Pancreas (tissue), 10 donors: ENCODE results near the gene DET1. TPM values are rescaled to one million over a fixed set of nuclear protein-coding genes. Genes with fewer than 3 reads are reported as not detected.
"Not testable (repeated sequence)": the region's sequence is repeated elsewhere in the genome, so short reads cannot be mapped to it uniquely, and the experiment has no call there.

Experiments used
- ATAC-seq, 4 donors: fragments of 200-7000 bp; cut with Tn5 transposase; one replicate each; pipeline versions ENCODE4 v1.8.0 to v1.9.1; 2020; ENCODE audit warnings: mild to moderate bottlenecking in 4 of 4, moderate library complexity in 4 of 4
- DNase-seq, 6 donors: peaks; one replicate each; pipeline ENCODE4 v3.0.0-alpha.2; 2020
- FAIRE-seq: peaks from 2 replicates; lab custom pipeline; 2012; peaks lifted over from hg19 to GRCh38; lab: Jason Lieb, UNC
- H3K27ac ChIP-seq, 4 donors: fragments of 200-600 bp; sonication (generic); 1 replicate in 3 of 4; 2 replicates in 1 of 4; pipeline versions ENCODE4 v1.5.0 to v1.8.0; 2020
- H3K27me3 ChIP-seq, 4 donors: fragments of 200-600 bp; one replicate each; pipeline ENCODE4 v1.8.0; 2021
- H3K36me3 ChIP-seq, 3 donors: fragments of 200-600 bp; sonication (generic) in 1 of 3; one replicate each; pipeline versions ENCODE4 v1.5.0 to v1.8.0; 2020 to 2021
- H3K4me1 ChIP-seq, 3 donors: fragments of 200-600 bp; one replicate each; pipeline ENCODE4 v1.8.0; 2021
- H3K4me3 ChIP-seq, 4 donors: fragments of 200-600 bp; sonication (generic) in 2 of 4; one replicate each; pipeline versions ENCODE4 v1.5.0 to v1.8.0; 2020 to 2021
- H3K9me3 ChIP-seq, 4 donors: fragments of 200-600 bp; one replicate each; pipeline ENCODE4 v1.8.0; 2021
- WGBS, 2 donors: extraction: QIAGEN DNeasy Blood & Tissue Kit; methylation state at CpG; one replicate each; pipeline ENCODE4 v1.1.7; 2013; 5-methylcytosine and 5-hydroxymethylcytosine counted together
- intact Hi-C, 3 donors: fragments of 100-400 bp; cut with DNase I; formaldehyde crosslinking; loops; one replicate each; pipeline versions ENCODE4 v1.11.1 to v1.14.2; 2022
- polyA plus RNA-seq, 2 donors: library from polyadenylated mRNA; stranded (reverse); fragments of 200-250 nt; gene quantifications; one replicate each; pipeline ENCODE4 v1.2.3, GENCODE V29; 2013
- total RNA-seq, 6 donors: library from RNA; stranded (reverse); fragmentation: NEBNext Ultra II Directional in 4 of 6; extraction: Animal tissue kit (Norgen Biotek cat#: 25700) in 4 of 6; gene quantifications; one replicate each; pipeline versions ENCODE4 v1.2.1 to v1.2.4, GENCODE V29; 2021 to 2023
- TF ChIP-seq, protein P1 (sequence below), 4 donors: fragments of 200-600 bp; sonication (generic) in 3 of 4; IDR thresholded peaks; one replicate each; pipeline versions ENCODE4 v1.5.0 to v1.8.0; 2021; ENCODE audit warnings: antibody characterized with exemption in 4 of 4
- donor health status: healthy with polysubstance abuse.
- donor health status: DM: no; HTN: no; CAD: no; lungs with moderate emphysema.
- donor health status: DM: no; HTN: no; CAD: no.
- donor health status: control.
- donor health status: control.
- donor health status: Bipolar disorder and iron deficiency.
- donor health status: DM: yes; HTN: yes; CAD: no.
- donor health status: DM: no; HTN: no; CAD: no.
- donor health status: DM: no; HTN: no; CAD: no.
- donor health status: DM: yes; HTN: yes; CAD: no.

DET1 gene
- total and polyA plus RNA-seq, 8 donors, result 2.2 to 4.2 (median 3.0) TPM

DNA sequence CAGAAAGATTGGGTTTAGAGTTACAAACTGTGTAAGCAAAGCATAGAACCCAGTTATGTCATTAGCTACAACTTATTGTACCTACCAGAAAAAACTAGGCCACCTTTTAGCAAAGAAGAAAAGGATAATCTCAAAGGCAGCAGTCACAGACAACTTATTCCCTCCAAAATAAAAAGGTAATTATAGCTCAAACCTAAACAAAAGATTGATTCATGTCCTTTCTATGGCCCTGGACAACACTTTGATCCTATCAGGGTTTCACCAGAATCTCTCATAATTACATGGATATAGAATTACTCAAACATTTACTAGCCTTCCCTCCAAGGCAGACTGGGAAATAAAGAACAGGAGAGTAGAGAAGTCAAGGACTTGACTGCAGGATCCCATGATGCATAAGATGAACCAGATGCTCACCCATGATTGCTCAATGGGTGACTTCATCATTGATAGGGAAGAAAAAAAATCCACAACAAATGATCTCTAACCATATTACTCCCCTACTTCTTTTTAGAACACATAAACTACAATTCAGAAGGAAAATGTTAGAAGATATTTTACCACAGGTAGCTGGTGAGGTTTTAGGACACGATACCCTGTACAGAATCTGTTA lies 17.4 kb downstream of the DET1 start:
- ATAC-seq (no peak), FAIRE-seq (no peak), DNase-seq (no peak)
- whole genome bisulfite sequencing, 2 donors, result 96 to 100% methylated on average over 1 of the region's 1 CpG
- Histone ChIP-seq H3K27me3 (no peaks in the 10 kb centered on the region), H3K27ac (no peak overlapping the region), H3K9me3 (no peaks in the 10 kb centered on the region), H3K4me1 (no peaks in the 10 kb centered on the region), H3K4me3 (no peak overlapping the region), H3K36me3 (peaks cover 0 to 15% (median 3%) of the 10 kb centered on the region in 3 donors)
- intact Hi-C loops, result no loop called here
- TF ChIP-seq, protein P1, sequence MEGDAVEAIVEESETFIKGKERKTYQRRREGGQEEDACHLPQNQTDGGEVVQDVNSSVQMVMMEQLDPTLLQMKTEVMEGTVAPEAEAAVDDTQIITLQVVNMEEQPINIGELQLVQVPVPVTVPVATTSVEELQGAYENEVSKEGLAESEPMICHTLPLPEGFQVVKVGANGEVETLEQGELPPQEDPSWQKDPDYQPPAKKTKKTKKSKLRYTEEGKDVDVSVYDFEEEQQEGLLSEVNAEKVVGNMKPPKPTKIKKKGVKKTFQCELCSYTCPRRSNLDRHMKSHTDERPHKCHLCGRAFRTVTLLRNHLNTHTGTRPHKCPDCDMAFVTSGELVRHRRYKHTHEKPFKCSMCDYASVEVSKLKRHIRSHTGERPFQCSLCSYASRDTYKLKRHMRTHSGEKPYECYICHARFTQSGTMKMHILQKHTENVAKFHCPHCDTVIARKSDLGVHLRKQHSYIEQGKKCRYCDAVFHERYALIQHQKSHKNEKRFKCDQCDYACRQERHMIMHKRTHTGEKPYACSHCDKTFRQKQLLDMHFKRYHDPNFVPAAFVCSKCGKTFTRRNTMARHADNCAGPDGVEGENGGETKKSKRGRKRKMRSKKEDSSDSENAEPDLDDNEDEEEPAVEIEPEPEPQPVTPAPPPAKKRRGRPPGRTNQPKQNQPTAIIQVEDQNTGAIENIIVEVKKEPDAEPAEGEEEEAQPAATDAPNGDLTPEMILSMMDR (IDR thresholded peaks at IDR 0.05), result no peak

DNA sequence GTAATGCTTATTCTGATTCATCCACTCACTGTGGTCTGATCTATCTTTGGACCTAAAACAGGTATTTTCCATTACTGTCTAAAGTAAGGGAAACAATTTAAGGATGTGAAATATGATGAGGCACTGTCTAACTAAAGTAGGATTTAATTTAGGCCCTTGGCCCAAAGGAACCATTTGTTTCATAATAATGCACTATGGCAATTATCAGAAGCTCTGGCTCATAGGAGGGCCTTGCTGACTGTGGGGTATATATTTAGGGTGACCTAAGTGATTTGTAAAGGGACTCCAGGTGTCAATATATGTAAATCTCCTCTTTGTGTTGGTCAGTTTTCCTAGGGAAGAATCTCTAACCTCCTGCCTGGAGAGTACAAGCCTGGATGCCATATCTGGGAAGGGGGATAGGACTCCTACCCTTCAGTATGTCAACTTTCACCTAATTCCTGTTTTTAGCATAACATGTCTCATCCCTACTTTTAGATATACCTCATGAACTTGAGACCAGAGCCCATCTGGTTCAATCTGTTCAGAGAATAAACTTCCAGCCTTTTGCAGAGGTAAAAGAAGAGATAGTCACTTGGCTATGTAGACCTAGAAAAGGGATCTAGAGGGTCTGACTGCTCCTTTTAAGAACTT lies 20.1 kb downstream of the DET1 start:
- Histone ChIP-seq H3K36me3 (peaks cover 0 to 15% (median 3%) of the 10 kb centered on the region in 3 donors), H3K27me3 (no peaks in the 10 kb centered on the region), H3K9me3 (no peaks in the 10 kb centered on the region), H3K4me3 (no peak overlapping the region), H3K27ac (no peak overlapping the region), H3K4me1 (no peaks in the 10 kb centered on the region)
- TF ChIP-seq, protein P1 (IDR thresholded peaks at IDR 0.05), result no peak
- ATAC-seq (no peak), DNase-seq (no peak), FAIRE-seq (no peak)
- intact Hi-C loops, result no loop called here

GRCh38 chr15:88525418-88525817 lies 21.1 kb downstream of the DET1 start:
- TF ChIP-seq, protein P1 (IDR thresholded peaks at IDR 0.05), result no peak
- no peak overlapping the region for H3K27ac ChIP-seq
- no peaks in the 10 kb centered on the region for H3K27me3 ChIP-seq
- H3K4me1 ChIP-seq, result no peaks in the 10 kb centered on the region
- DNase-seq (no peak), ATAC-seq (no peak), FAIRE-seq (no peak)
- intact Hi-C loops, result no loop called here
- H3K36me3 ChIP-seq, result peaks cover 0 to 9% (median 3%) of the 10 kb centered on the region in 3 donors
- H3K4me3 ChIP-seq, result no peak overlapping the region
- H3K9me3 ChIP-seq, result no peaks in the 10 kb centered on the region

- H3K4me3 ChIP-seq, FAIRE-seq, H3K27me3 ChIP-seq, H3K36me3 ChIP-seq, H3K27ac ChIP-seq, intact Hi-C loops, H3K4me1 ChIP-seq, DNase-seq, ATAC-seq, H3K9me3 ChIP-seq: not testable (repeated sequence)
- 94 to 99% methylated on average over 22 to 23 of the region's 23 CpGs for WGBS, 2 donors
Observed at GRCh38 chr15:88524094-88524493, 22.4 kb downstream of the DET1 start.

GRCh38 chr15:88518903-88519302 lies 27.6 kb downstream of the DET1 start:
- intact Hi-C loops, result no loop called here
- Histone ChIP-seq H3K9me3 (no peaks in the 10 kb centered on the region), H3K27ac (no peak overlapping the region), H3K4me3 (no peak overlapping the region), H3K36me3 (peaks cover 0 to 8% (median 0%) of the 10 kb centered on the region in 3 donors), H3K4me1 (no peaks in the 10 kb centered on the region), H3K27me3 (no peaks in the 10 kb centered on the region)
- ATAC-seq (no peak), FAIRE-seq (no peak), DNase-seq (no peak)
- WGBS, 2 donors, result 79 to 91% methylated on average over 3 of the region's 3 CpGs
- TF ChIP-seq, protein P1 (IDR thresholded peaks at IDR 0.05), result no peak
